GM19397 (cell line): ENCODE data around the gene ZDHHC24.

Source experiments
- ATAC-seq: cut with Tn5 transposase; IDR thresholded peaks from one replicate; pipeline ENCODE4 v1.9.1; 2021; ENCODE audit warnings: mild to moderate bottlenecking, moderate library complexity; ENCODE audit not compliant: unreplicated experiment

The ZDHHC24 gene

DNA sequence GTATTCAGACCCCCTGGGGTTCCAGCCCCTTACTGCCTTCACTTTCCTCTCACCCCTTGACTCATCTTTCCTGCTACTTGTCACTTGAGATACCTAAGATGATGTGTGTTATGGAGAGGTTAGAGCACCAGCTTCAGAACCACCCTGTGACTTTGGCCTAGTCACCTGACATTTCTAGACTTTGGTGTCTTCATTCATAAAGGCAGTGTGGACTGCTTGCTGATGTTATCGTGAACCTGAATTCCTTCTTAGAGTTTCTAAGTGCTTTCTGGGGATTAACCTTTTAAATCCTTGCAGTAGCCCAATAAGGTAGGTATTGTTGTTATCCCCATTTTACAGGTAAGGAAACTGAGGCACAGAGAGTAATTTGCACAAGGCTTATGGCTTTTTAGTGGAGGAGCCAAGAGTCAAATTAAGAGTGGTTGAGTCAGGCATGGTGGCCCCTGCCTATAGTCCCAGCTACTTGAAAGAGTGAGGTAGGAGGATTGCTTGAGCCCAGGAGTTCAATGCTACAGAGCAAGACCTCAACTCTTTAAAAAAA is 40.5 kb downstream of the ZDHHC24 start:
- ATAC-seq, result no peak

DNA sequence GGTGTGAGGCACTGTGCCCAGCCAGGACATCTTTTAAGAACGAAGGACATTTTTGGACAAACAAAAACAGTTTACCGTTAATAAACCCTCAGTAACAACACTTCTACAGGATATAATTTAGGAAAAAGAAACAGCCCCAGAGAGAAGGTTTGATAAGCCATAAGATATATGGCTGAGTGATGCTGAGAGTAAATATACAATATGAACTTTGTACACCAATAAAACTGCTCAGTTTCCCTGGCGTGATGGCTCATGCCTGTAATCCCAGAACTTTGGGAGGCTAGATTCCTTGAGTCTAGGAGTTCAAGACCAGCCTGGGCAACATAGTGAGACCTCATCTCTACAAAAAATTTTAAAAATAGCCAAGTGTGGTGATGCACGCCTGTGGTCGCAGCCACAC is 47.3 kb downstream of the ZDHHC24 start:
- no peak for ATAC-seq

DNA sequence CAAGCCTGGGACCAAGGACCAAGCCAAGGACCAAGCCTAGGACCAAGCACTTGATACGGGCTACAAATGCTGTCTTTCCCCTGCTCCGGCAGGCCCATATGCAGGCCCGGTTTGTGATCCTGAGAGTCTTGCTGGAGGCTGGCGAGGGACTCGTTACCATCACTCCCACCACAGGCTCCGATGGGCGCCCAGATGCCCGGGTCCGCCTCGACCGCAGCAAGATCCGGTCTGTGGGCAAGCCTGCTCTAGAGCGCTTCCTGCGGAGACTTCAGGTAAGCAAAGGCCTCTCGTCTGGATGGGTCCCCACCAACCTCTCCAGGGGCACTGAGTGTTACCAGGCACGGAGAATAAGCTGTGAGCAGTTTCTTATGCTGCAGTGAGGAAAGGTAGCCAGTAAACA is 48.6 kb downstream of the ZDHHC24 start:
- no peak for ATAC-seq

DNA sequence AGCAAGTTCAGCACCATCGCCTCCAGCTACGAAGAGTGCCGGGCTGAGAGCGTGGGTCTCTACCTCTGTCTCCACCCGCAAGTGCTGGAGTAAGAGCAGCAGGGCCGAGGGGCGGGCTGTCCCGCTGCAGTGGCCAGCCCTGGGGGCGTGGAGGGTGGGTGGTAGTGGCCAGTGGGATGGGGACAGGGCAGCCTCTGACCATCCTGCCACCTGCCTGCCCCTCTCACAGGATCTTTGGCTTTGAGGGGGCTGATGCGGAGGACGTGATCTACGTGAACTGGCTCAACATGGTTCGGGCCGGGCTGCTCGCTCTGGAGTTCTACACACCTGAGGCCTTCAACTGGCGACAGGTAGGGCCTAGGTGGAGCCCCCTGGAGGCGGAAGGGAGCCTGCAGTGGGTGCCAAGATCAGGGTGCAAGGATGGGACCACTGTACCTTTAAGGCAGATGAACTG is 50.4 kb downstream of the ZDHHC24 start:
- ATAC-seq, result no peak

DNA sequence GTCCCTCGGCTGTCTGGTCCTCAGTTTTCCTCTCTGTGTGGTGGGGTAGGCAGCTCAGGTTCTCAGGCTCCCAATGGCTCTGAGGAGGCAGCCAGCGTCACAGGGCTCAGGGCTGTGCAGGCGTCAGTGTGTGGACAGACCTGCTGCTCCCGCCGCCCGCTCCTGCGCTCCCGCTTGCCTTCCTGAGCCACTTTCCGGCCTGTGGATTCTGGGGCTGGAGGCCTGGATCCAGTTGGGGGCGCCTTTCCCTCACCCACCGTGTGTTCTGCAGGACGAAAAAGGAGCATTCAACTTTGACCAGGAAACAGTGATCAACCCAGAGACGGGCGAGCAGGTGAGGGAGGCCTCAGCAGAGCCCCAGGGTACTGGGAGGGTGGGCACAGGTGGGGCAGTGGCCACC is 50.9 kb downstream of the ZDHHC24 start:
- no peak for ATAC-seq

DNA sequence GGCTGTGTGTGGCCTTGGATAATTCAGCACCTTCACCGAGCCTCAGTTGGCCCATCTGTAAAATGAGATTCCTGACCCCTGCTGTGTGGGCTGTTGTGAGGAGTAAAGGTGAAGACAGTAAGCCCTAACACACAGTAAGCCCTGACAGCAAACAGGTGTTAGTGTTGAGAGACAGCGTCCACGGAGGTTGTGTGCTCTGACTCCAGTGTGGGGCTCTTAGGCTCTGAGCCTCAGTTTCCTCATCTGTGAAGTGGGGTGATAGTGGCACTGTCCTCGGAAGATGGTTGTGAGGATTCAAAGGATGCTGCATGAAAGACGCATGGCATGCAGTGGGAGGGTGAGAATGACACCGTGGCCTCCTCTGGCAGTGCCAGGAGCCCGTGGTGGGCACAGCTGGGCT is 51.4 kb downstream of the ZDHHC24 start:
- ATAC-seq, result no peak

DNA sequence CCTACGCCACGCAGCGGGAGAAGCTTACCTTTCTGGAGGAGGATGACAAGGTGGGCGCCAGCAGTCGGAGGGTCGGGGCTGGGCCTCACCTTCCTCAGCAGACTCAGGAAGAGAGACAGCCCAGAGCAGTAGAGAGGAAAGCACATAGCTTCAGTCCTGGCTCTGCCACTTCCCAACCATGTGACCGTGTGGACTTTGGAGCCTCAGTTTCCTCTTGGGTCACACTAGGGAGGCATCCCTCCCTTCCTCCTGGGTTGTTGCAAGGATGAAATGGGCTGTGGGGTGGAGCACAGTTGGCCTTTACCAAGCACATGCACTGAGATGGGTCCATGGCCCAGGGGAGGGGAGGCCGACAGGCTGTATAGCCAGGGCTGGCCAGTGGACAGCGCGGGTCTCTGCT is 52.7 kb downstream of the ZDHHC24 start:
- ATAC-seq, result no peak

DNA sequence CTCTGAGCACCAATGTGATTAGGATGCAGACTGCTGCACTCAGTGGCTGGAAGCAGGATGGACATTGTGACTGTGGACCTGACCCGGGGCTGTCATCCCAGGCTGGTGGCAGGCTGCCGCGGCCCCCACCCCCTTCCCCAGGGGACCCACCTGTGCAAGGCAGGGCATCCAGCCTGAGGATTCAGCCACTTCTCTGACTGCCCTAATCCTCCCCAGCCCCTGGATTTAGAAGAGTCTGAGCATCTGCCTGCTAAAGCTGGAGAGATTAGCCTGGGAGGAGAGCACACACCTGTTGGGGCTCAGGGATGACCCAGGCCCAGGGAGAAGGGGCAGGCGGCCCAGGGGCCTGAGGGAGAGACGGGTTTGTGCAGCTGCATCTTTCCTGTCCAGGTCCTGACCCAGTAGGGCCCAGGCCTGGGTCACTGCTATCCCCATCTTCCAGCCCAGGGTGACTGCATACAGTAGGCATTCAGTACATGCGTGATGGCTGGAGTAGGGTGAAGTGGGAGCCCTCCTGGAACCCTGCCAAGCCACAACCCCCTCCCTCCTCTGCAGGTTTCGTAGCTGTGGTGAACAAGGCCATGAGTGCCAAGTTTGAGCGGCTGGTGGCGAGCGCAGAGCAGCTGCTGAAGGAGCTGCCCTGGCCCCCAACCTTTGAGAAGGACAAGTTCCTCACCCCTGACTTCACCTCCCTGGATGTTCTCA is 53.5 kb downstream of the ZDHHC24 start:
- ATAC-seq, result no peak

DNA sequence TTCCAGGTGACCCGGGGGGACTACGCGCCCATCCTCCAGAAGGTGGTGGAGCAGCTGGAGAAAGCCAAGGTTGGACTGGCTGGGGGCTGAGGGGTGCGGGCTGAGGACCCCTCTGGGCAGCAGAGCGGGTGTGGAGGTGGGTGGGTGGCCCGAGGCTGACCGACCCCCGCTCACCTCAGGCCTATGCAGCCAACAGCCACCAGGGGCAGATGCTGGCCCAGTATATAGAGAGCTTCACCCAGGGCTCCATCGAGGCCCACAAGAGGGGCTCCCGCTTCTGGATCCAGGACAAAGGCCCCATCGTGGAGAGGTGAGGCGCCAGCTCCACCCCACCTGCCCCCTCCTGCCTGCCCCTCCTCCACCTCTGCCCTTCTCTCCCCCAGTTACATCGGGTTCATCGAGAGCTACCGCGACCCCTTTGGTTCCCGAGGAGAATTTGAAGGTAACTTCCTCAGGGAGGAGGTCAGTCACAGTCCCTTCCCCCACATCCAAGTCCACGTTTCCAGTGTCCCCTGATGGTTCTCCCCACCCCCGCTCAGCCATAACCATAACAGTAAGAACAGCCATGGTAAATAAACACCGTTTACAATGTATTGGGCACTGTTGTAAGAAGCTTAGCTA is 54.4 kb downstream of the ZDHHC24 start:
- ATAC-seq, result no peak

DNA sequence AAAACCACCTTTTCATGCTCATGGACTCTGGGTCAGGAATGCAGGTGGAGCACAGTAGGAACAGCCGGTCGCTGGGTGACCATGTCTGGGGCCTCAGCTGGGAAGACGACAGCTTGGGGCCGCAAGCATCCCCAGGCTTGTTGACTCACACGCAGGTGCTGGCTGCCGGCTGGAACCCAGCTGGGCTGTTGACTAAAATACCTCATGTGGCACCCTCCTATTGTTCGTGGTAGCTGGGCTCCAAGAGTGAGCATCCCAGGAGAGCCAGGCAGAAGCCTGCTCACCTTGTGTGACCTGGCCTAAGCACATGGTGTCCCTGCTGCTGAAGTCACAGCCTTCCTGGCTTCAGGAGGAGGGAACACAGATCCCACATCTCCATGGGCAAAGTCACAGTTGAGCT is 56.2 kb downstream of the ZDHHC24 start:
- no peak for ATAC-seq

DNA sequence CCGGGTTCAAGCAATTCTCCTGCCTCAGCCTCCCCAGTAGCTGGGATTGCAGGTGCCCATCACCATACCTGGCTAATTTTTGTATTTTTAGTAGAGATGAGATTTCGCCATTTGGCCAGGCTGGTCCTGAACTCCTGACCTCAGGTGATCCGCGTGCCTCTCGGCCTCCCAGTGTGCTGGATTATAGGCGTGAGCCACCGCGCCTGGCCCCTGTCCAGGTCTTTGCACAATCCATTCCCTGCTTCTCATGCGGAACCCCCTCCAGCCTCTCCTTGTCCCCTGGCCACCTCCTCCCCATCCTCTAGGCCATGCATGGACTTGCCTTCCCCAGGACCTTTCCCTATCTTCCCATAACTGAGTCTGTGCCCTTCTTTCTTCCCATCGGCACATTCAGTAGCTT is 56.9 kb downstream of the ZDHHC24 start:
- no peak for ATAC-seq

DNA sequence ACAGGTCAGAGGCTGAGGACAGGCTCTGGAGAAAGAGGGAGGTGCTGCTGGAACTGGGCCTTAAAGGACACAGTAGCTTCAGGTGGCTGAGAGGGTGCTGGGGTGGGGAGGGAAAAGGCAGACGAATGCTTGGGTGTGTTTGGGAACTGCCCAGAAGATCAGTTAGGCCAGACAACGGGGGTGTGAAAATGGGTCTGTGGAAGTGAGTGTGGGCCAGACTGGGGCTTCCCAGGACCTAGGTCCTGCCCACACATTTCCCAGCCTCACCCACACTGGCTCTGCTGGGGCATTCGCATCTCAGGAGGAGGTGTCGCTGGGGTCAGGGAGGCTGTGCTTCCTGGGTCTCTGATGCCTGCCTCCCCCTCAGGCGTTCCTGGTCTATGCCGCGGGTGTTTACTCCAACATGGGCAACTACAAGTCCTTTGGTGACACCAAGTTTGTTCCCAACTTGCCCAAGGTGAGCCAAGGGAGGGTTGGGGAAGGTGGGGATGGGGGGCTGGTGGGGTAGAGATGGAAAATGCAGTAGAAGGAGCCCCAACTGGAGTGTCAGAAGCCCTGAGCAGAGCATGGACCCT is 61.0 kb downstream of the ZDHHC24 start:
- no peak for ATAC-seq

DNA sequence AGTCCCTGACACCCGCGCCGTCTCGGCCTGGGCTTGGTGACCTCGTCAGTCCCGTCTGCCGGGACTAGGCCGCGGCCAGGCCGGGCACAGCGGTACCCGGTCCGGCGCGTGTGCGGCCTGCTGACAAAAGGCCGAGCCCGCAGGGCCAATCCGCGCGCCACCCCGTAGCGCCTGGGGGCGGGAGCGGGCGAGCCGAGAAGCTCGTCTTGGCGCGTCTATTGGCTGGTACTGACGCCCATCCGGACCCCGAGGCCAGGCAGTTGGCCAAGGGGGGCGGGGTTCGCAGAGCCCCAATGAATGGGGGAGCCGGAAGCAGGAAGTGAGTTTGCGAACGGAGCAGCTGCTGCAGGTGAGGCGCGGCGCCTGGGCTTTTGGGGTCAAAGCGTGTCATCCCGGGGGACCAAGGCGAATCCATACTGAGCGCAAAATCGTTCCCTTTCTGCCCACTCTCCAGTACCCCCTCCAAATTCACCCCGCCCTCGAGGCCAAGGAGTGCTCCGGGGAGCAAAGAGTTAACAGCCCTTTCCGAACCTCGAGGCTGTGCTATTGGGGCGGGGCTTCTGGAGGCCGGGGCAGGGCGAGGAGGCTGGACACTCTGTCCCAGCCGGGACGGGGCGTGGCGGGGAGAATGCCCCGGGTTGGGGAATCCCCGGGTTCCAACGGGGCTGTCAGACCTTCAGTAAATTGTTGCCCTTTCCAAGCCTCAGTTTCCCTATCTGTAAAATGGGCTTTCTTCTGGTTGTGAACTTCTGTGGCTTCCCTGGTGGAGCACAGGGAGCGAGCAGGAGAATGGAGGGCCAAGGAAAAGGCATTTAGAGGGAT is 65.5 kb downstream of the ZDHHC24 start, which contains the start of gene DPP3:
Gene DPP3 (plus strand): TSS at position 318 of the 822 bp plus-strand sequence. CDS start 1,767 bp downstream, outside the sequence.
- ATAC-seq, result peak; percentile 92

DNA sequence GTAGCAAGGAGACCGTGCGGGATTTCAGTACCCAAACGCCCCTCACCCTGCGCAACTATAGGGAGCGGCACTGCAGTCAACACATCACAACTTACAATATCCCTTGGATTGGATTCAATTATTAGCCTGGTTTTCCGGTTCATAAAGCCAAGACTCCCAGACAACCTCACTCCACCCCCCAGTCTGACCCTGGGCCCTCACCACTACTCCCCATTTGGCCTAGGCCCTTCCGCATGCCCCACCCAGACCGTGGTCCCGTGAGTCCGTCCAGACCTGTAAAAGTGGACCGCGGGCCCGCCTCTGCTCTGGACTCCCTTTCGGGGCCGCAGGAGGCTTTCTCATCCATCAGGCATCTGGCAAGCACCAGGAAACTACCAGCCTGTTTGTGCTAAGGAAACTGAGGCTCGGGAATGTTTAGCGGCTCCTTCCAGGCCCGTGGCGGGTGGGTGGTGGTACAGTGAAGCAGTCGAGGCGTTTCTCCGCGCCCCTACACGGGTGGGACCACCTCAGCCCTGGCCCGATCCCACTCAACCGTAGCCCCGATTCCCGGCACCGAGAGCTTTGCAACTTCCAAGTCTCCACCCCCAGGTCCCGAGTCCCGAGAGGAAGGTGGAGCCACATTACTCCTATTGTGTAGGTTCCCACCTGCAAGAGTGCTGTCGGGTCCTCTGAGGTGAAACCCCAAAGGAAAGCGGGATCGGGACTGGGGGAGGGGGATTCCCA is 66.3 kb downstream of the ZDHHC24 start:
- peak; percentile 5 for ATAC-seq

DNA sequence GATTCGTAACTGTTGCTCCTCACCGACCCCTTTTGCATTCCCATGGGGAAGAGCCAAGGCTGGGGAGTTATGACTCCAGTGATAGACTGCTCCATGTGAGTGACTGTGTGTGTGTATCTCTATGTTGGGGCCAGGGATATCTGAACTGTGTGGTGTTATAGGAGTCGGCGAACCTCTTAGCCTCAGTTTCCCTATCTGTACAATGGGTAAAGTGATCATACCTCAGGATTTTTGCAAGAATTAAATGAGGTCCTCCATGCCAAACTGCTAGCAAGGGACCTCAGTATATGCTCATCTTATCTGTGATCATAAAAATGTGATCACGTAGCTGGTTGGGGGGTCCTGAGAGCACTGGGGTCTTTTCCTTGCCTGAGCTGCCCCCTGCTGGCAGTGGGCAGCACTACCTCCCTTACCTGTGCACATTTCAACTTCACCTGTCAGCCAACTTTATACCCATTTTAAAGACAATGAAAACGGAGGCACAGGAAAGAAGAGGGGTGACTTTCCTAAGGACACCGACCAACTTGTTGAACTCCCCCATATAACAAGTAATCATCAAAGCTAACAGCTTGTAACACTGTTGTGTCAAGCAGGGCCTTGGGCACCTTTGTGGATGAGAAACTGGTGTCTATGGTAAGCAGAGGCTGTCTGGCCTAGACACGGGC is 67.0 kb downstream of the ZDHHC24 start:
- no peak for ATAC-seq

DNA sequence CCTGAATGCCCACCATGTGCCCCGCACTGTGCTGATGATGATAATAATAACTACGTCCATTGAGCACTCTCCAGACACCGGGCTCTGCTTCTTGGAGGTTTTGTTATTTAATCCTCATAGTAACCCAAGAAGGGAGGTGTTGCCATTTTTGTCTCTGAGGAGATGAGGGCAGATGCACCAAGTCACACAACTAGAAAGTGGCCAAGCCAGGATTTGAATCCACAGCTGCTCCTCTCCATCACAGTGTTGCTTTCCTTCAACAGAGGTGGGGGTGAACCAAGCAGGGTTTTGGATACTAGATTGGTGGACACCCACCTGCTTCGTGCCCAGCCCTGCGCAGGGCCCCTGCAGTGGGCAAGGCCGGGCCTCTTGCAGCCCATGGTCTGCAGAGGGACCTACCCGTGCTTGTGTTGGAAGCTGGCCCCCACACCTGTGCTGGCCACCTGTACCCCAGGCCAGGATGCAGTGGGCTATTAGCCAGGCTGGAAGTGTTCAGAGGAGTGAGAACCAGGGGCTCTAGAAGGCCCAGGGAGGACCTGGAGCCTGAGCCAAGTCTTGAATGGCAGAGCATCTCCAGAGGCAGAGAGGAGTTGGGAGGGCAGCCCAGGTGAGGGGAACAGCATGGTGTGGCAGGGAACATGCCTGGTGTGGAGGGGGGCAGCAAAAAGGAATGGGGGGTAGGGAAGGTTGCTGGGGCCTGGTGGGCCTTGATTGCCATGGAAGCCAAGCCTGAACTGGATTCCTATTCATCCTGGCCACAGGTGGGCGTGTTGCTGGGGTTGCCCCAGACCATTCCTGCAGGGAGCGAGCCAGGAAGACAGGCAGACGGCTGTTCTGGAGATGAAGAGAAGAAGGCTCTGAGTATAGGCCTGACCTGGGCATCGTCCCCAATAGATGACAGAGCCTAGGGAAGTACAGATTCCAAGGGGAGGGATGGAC is 68.3 kb downstream of the ZDHHC24 start:
- ATAC-seq, result no peak

DNA sequence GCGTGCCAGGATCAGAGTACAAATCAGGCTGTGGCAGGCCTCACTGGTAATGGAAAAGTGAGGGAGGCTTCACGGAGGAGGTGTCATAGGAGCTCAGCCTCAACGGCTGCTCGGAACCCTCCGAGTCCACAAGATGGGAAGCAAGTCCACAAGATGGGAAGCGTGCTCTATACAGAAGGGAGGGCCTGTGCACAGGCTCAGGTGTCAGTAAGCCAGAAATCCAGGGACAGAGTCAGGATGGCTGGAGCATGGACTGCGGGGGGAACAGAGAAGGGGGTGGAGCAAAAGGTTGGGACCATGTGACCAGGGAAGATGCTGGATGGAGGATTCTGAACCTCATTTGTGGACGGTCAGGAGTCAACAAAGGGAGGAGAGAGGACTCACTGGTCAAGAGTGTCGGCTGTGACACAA is 69.0 kb downstream of the ZDHHC24 start:
- no peak for ATAC-seq

DNA sequence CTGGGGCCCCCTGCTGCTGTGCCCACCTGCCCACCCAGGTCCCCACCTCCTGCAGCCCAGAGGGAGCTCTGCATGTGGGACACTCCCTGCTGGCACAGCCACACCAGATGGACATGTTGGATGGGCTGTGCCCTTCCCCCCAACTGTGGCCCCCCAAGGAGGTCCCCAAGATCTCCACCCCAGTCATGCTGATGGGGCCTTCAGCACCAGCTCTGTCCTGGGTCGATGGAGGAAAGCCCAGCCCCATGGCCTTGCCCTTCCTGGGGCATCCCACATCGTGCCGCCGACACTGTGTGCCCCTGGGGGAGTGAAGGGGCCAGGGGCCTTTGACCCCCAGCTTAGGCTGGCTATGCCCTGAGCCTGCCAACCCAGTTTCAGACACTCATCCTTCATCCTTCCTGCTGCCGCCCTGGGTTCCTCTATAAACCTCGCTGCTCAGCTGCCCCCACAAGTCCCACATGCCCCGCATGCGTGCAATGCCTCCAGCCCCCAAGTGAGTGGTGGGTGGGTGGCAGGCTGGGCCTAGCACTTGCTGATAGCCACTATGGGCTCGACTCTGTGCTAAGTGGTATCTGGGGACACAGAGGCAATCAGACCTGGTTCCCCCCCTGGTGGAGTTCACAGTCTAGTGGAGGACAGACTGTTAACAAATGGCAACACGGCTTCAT is 69.5 kb downstream of the ZDHHC24 start:
- no peak for ATAC-seq
